ENCODE data around the gene CFAP77. TPM values are rescaled to one million over a fixed set of nuclear protein-coding genes. Genes with fewer than 3 reads are reported as not detected.

CFAP77 gene
- total RNA-seq, 2 experiments from 2014 or later = not detected

- Mint-ChIP-seq H3K27me3 (peaks cover 25% of the 10 kb centered on the region), H3K36me3 (ENCODE audit: low read depth) (no peaks in the 10 kb centered on the region), H3K9me3 (peaks cover 4% of the 10 kb centered on the region), H3K4me1 (ENCODE audit: low read depth) (no peaks in the 10 kb centered on the region), H3K4me3 (no peak overlapping the region), H3K27ac (no peak overlapping the region)
- ATAC-seq (ENCODE audit: poor library complexity) = no peak
- intact Hi-C loops (cut with DNase I, micrococcal nuclease) = no loop called here
- peaks cover 0 to 10% of the 10 kb centered on the region in 2 experiments for H3K9me3 ChIP-seq (ENCODE audit: control insufficient read depth in 1 of 2, insufficient read depth in 1 of 2, low read length in 2 of 2)
- H3K27me3 ChIP-seq (ENCODE audit: control insufficient read depth in 1 of 2, insufficient read depth in 2 of 2, low read length in 2 of 2) = peaks cover 3 to 6% of the 10 kb centered on the region in 2 experiments
- DNase-seq = no peak
- CTCF ChIA-PET = no interaction called here
- POLR2A ChIA-PET = no interaction called here
- no peaks in the 10 kb centered on the region for H3K36me3 ChIP-seq (ENCODE audit: insufficient read depth, low read length)
- no peak overlapping the region for H3K4me3 ChIP-seq (ENCODE audit: low read length)
- TF ChIP-seq CTCF (IDR thresholded peaks at IDR 0.05) = no peak
- no peak overlapping the region for H3K27ac ChIP-seq (ENCODE audit: low read depth in 1 of 2, low read length in 2 of 2)
- no peaks in the 10 kb centered on the region for H3K4me1 ChIP-seq (ENCODE audit: insufficient read depth, low read length)
These were observed 145.5 kb downstream of the CFAP77 start for GRCh38 chr9:132555528-132555927.

- Mint-ChIP-seq H3K9me3 (peaks cover 4% of the 10 kb centered on the region), H3K4me3 (no peak overlapping the region), H3K27me3 (peaks cover 29% of the 10 kb centered on the region), H3K36me3 (ENCODE audit: low read depth) (no peaks in the 10 kb centered on the region), H3K4me1 (ENCODE audit: low read depth) (no peaks in the 10 kb centered on the region), H3K27ac (no peak overlapping the region)
- no peak overlapping the region for H3K27ac ChIP-seq (ENCODE audit: low read depth in 1 of 2, low read length in 2 of 2)
- peaks cover 3 to 10% of the 10 kb centered on the region in 2 experiments for H3K27me3 ChIP-seq (ENCODE audit: control insufficient read depth in 1 of 2, insufficient read depth in 2 of 2, low read length in 2 of 2)
- no peaks in the 10 kb centered on the region for H3K4me1 ChIP-seq (ENCODE audit: insufficient read depth, low read length)
- intact Hi-C loops (cut with DNase I, micrococcal nuclease) = no loop called here
- POLR2A ChIA-PET = no interaction called here
- no peak for DNase-seq
- no peak overlapping the region for H3K4me3 ChIP-seq (ENCODE audit: low read length)
- no peaks in the 10 kb centered on the region for H3K36me3 ChIP-seq (ENCODE audit: insufficient read depth, low read length)
- H3K9me3 ChIP-seq (ENCODE audit: control insufficient read depth in 1 of 2, insufficient read depth in 1 of 2, low read length in 2 of 2) = peaks cover 0 to 10% of the 10 kb centered on the region in 2 experiments
- ATAC-seq (ENCODE audit: poor library complexity) = no peak
- no peak for TF ChIP-seq CTCF (IDR thresholded peaks at IDR 0.05)
- CTCF ChIA-PET = no interaction called here
These were observed 146.2 kb downstream of the CFAP77 start for GRCh38 chr9:132556235-132556634.

GRCh38 chr9:132556714-132557113 is 146.7 kb downstream of the CFAP77 start:
- no peak overlapping the region for H3K27ac Mint-ChIP-seq
- DNase-seq (no peak), ATAC-seq (ENCODE audit: poor library complexity) (no peak)
- H3K27me3 Mint-ChIP-seq = peaks cover 29% of the 10 kb centered on the region
- intact Hi-C loops (cut with DNase I, micrococcal nuclease) = no loop called here
- no peak overlapping the region for H3K27ac ChIP-seq (ENCODE audit: low read depth in 1 of 2, low read length in 2 of 2)
- H3K27me3 ChIP-seq (ENCODE audit: control insufficient read depth in 1 of 2, insufficient read depth in 2 of 2, low read length in 2 of 2) = peaks cover 6 to 10% of the 10 kb centered on the region in 2 experiments
- peaks cover 4% of the 10 kb centered on the region for H3K9me3 Mint-ChIP-seq
- no peaks in the 10 kb centered on the region for H3K36me3 ChIP-seq (ENCODE audit: insufficient read depth, low read length)
- H3K4me1 ChIP-seq (ENCODE audit: insufficient read depth, low read length) = no peaks in the 10 kb centered on the region
- no peak for TF ChIP-seq CTCF (IDR thresholded peaks at IDR 0.05)
- H3K9me3 ChIP-seq (ENCODE audit: control insufficient read depth in 1 of 2, insufficient read depth in 1 of 2, low read length in 2 of 2) = peaks cover 0 to 10% of the 10 kb centered on the region in 2 experiments
- H3K4me1 Mint-ChIP-seq (ENCODE audit: low read depth) = no peaks in the 10 kb centered on the region
- ChIA-PET CTCF (no interaction called here), POLR2A (no interaction called here)
- no peak overlapping the region for H3K4me3 ChIP-seq (ENCODE audit: low read length)
- H3K36me3 Mint-ChIP-seq (ENCODE audit: low read depth) = no peaks in the 10 kb centered on the region
- no peak overlapping the region for H3K4me3 Mint-ChIP-seq
